H9 (cell line): ENCODE results near the gene RND3. TPM values are rescaled to one million over a fixed set of nuclear protein-coding genes. Genes with fewer than 3 reads are reported as not detected.

Experiments used
- DNase-seq: peaks from one replicate; pipeline ENCODE4 v3.0.0-alpha.2; 2017
- H2AFZ ChIP-seq: one replicate; pipeline ENCODE4 v1.6.1; 2013; ENCODE audit warnings: mild to moderate bottlenecking, low read length, control low read depth, moderate library complexity
- H2AK5ac ChIP-seq: 2 replicates; pipeline ENCODE4 v1.6.1; 2013; ENCODE audit warnings: low read length, control low read depth, mixed read lengths; ENCODE audit not compliant: insufficient read length
- H2BK120ac ChIP-seq: one replicate; pipeline ENCODE4 v1.6.1; 2013; ENCODE audit warnings: low read depth, mild to moderate bottlenecking, low read length, control low read depth, inconsistent platforms; ENCODE audit not compliant: poor library complexity, severe bottlenecking
- H2BK12ac ChIP-seq: 2 replicates; pipeline ENCODE4 v1.6.1; 2013; ENCODE audit warnings: low read length, control low read depth, mixed read lengths, low read depth; ENCODE audit not compliant: insufficient read length
- H2BK15ac ChIP-seq: 2 replicates; pipeline ENCODE4 v1.6.1; 2013; ENCODE audit warnings: low read depth, low read length, control low read depth
- H2BK20ac ChIP-seq: one replicate; pipeline ENCODE4 v1.6.1; 2013; ENCODE audit warnings: low read depth, mild to moderate bottlenecking, low read length, control low read depth, inconsistent platforms; ENCODE audit not compliant: poor library complexity, severe bottlenecking
- H2BK5ac ChIP-seq: 2 replicates; pipeline ENCODE4 v1.6.1; 2013; ENCODE audit warnings: low read length, control low read depth, mixed read lengths; ENCODE audit not compliant: insufficient read length
- H3K14ac ChIP-seq: 2 replicates; pipeline ENCODE4 v1.6.1; 2013; ENCODE audit warnings: low read length, control low read depth; ENCODE audit not compliant: insufficient read depth
- H3K18ac ChIP-seq: 2 replicates; pipeline ENCODE4 v1.6.1; 2013; ENCODE audit warnings: low read depth, mild to moderate bottlenecking, mixed read lengths, low read length, control low read depth; ENCODE audit not compliant: insufficient read length
- H3K23ac ChIP-seq: 2 replicates; pipeline ENCODE4 v1.6.1; 2013; ENCODE audit warnings: low read length, control low read depth, mixed read lengths, low read depth; ENCODE audit not compliant: insufficient read length
- H3K23me2 ChIP-seq: 2 replicates; pipeline ENCODE4 v1.6.1; 2013; ENCODE audit warnings: low read depth, mild to moderate bottlenecking, mixed read lengths, low read length, control low read depth; ENCODE audit not compliant: insufficient read length, poor library complexity, severe bottlenecking
- H3K27ac ChIP-seq: 2 replicates; pipeline ENCODE4 v1.5.1; 2013; ENCODE audit warnings: low read length, control low read depth, mixed read lengths, low read depth; ENCODE audit not compliant: insufficient read length
- H3K27me3 ChIP-seq: 2 replicates; pipeline ENCODE4 v1.6.1; 2013; ENCODE audit warnings: low read length, control low read depth, inconsistent platforms; ENCODE audit not compliant: insufficient read depth
- H3K4ac ChIP-seq: 2 replicates; pipeline ENCODE4 v1.6.1; 2013; ENCODE audit warnings: low read depth, mild to moderate bottlenecking, control low read depth, inconsistent platforms, low read length, moderate library complexity
- H3K4me1 ChIP-seq: 2 replicates; pipeline ENCODE4 v1.6.1; 2013; ENCODE audit warnings: low read length, control low read depth, inconsistent platforms; ENCODE audit not compliant: insufficient read depth
- H3K4me2 ChIP-seq: 2 replicates; pipeline ENCODE4 v1.6.1; 2013; ENCODE audit warnings: low read length, control low read depth, mixed read lengths; ENCODE audit not compliant: insufficient read length, insufficient read depth
- H3K56ac ChIP-seq: 2 replicates; pipeline ENCODE4 v1.6.1; 2013; ENCODE audit warnings: low read depth, mild to moderate bottlenecking, mixed read lengths, low read length, control low read depth; ENCODE audit not compliant: insufficient read length
- H3K79me1 ChIP-seq: 2 replicates; pipeline ENCODE4 v1.6.1; 2013; ENCODE audit warnings: low read depth, mild to moderate bottlenecking, moderate library complexity, low read length, control low read depth, inconsistent platforms; ENCODE audit not compliant: insufficient read depth, poor library complexity, severe bottlenecking
- H3K79me2 ChIP-seq: 2 replicates; pipeline ENCODE4 v1.6.1; 2013; ENCODE audit warnings: low read length, control low read depth, inconsistent platforms; ENCODE audit not compliant: insufficient read depth
- H3K9ac ChIP-seq: 2 replicates; pipeline ENCODE4 v1.6.1; 2013; ENCODE audit warnings: low read length, control low read depth, mixed read lengths; ENCODE audit not compliant: insufficient read length; ENCODE audit errors: extremely low read depth
- H3K9me3 ChIP-seq: one replicate; pipeline ENCODE4 v1.6.1; 2013; ENCODE audit warnings: low read depth, low read length, inconsistent platforms; ENCODE audit not compliant: control insufficient read depth
- H3T11ph ChIP-seq: one replicate; pipeline ENCODE4 v1.6.1; 2013; ENCODE audit warnings: mild to moderate bottlenecking, low read length, control low read depth, inconsistent platforms
- H4K20me1 ChIP-seq: one replicate; pipeline ENCODE4 v1.6.1; 2013; ENCODE audit not compliant: control insufficient read depth, insufficient read length, insufficient read depth
- H4K5ac ChIP-seq: 2 replicates; pipeline ENCODE4 v1.6.1; 2013; ENCODE audit warnings: low read depth, mild to moderate bottlenecking, mixed read lengths, low read length, control low read depth; ENCODE audit not compliant: insufficient read length
- H4K8ac ChIP-seq: replicated peaks from 2 replicates; pipeline ENCODE4 v1.6.1; 2013; ENCODE audit warnings: low read length, control low read depth, mixed read lengths, low read depth; ENCODE audit not compliant: insufficient read length
- H4K91ac ChIP-seq: 2 replicates; pipeline ENCODE4 v1.6.1; 2013; ENCODE audit warnings: low read depth, mild to moderate bottlenecking, moderate library complexity, mixed read lengths, low read length, control low read depth; ENCODE audit not compliant: insufficient read length
- H3K27ac Mint-ChIP-seq, 3 experiments: 2 replicates in 2 of 3; 3 replicates in 1 of 3; pipeline ENCODE4 v1.8.0; 2020 to 2021; ENCODE audit warnings: mixed read lengths in 3 of 3, mild to moderate bottlenecking in 1 of 3, moderate library complexity in 1 of 3
- H3K27me3 Mint-ChIP-seq: 2 replicates; pipeline ENCODE4 v1.8.0; 2021; ENCODE audit warnings: low read depth, mild to moderate bottlenecking, moderate library complexity, mixed read lengths
- H3K36me3 Mint-ChIP-seq, 3 experiments: 2 replicates in 2 of 3; 3 replicates in 1 of 3; pipeline ENCODE4 v1.8.0; 2020 to 2021; ENCODE audit warnings: low read depth in 3 of 3, mixed read lengths in 3 of 3; ENCODE audit not compliant: insufficient read depth in 1 of 3
- H3K4me1 Mint-ChIP-seq, 2 experiments: 2 replicates each; pipeline ENCODE4 v1.8.0; 2020; ENCODE audit warnings: mixed read lengths in 2 of 2
- H3K4me3 Mint-ChIP-seq, 2 experiments: 2 replicates in 1 of 2; 3 replicates in 1 of 2; pipeline ENCODE4 v1.8.0; 2020 to 2021; ENCODE audit warnings: mild to moderate bottlenecking in 2 of 2, mixed read lengths in 2 of 2, moderate library complexity in 1 of 2
- H3K9me3 Mint-ChIP-seq, 2 experiments: 2 replicates in 1 of 2; 3 replicates in 1 of 2; pipeline ENCODE4 v1.8.0; 2020; ENCODE audit warnings: mild to moderate bottlenecking in 2 of 2, mixed read lengths in 2 of 2, moderate library complexity in 1 of 2
- CTCF ChIP-seq: fragments of 200-600 bp; sonication (generic); conservative IDR thresholded peaks from 3 replicates; pipeline ENCODE4 v1.8.0; 2021; ENCODE audit warnings: antibody characterized with exemption, mild to moderate bottlenecking
- WGBS: extraction: QIAGEN DNeasy Blood & Tissue Kit; methylation state at CpG from one replicate; pipeline ENCODE4 v1.1.7; 2013; ENCODE audit warnings: missing lambda C conversion rate, low lambda C conversion rate, mixed read lengths; ENCODE audit not compliant: insufficient read length; ENCODE audit errors: extremely low coverage; 5-methylcytosine and 5-hydroxymethylcytosine counted together
- total RNA-seq: library from RNA; stranded (reverse); gene quantifications from 2 replicates; pipeline ENCODE4 v1.2.1, GENCODE V29; 2021

RND3 gene
- total RNA-seq, 1 experiment from 2014 or later, result 62.6 TPM

- H3K9me3 Mint-ChIP-seq, result peaks cover 18 to 19% of the 10 kb centered on the region in 2 experiments; a peak in 4 of 5 replicates
These were observed 55.2 kb downstream of the RND3 start for GRCh38 chr2:150432312-150432625.

More at GRCh38 chr2:150432312-150432625, 55.2 kb downstream of the RND3 start:
- Histone ChIP-seq H2BK120ac (no peak overlapping the region), H3K9ac (no peak overlapping the region), H3T11ph (no peak overlapping the region), H3K79me1 (no peaks in the 10 kb centered on the region), H3K14ac (no peak overlapping the region), H2AFZ (no peak overlapping the region), H3K4ac (no peak overlapping the region), H2BK12ac (no peak overlapping the region), H4K8ac (no peak overlapping the region), H3K9me3 (no peaks in the 10 kb centered on the region), H3K23me2 (no peaks in the 10 kb centered on the region), H3K4me2 (no peak overlapping the region), H2BK20ac (no peak overlapping the region), H2BK15ac (no peak overlapping the region), H3K27ac (no peak overlapping the region), H4K20me1 (no peaks in the 10 kb centered on the region), H4K5ac (no peak overlapping the region), H3K23ac (no peak overlapping the region), H3K4me1 (no peaks in the 10 kb centered on the region; the same call in 1 of the 2 replicates), H3K79me2 (no peaks in the 10 kb centered on the region), H4K91ac (no peak overlapping the region), H2BK5ac (no peak overlapping the region), H2AK5ac (no peak overlapping the region), H3K56ac (no peak overlapping the region), H3K18ac (no peak overlapping the region), H3K27me3 (no peaks in the 10 kb centered on the region)
- WGBS, result no CpG with 5 or more reads among the region's 3 CpGs
- peaks cover 10 to 21% (median 18%) of the 10 kb centered on the region in 3 experiments; a peak in 6 of 7 replicates for H3K36me3 Mint-ChIP-seq
- no peak for DNase-seq
- H3K27me3 Mint-ChIP-seq, result 0 out of 2 replicates have a peak, but pooled peaks cover 1% of the 10 kb centered on the region
- H3K4me3 Mint-ChIP-seq, result no peak overlapping the region
- H3K4me1 Mint-ChIP-seq, result peaks cover 13 to 16% of the 10 kb centered on the region in 2 experiments
- no peak for TF ChIP-seq CTCF
- no peak overlapping the region for H3K27ac Mint-ChIP-seq
